ENCODE measurements around the gene GNB1L.

GNB1L gene

GRCh38 chr22:19807161-19807913 lies 47.3 kb downstream of the GNB1L start:
- DNase-seq, result no peak

GRCh38 chr22:19806213-19807160 lies 48.2 kb downstream of the GNB1L start:
- DNase-seq, result no peak

- DNase-seq, result no peak
Observed at GRCh38 chr22:19805821-19806212, 48.9 kb downstream of the GNB1L start.

- no peak for DNase-seq
Observed at GRCh38 chr22:19803736-19804267, 50.9 kb downstream of the GNB1L start.

GRCh38 chr22:19802894-19803735 lies 51.6 kb downstream of the GNB1L start:
- no peak for DNase-seq

GRCh38 chr22:19802001-19802893 lies 52.4 kb downstream of the GNB1L start:
- DNase-seq, result no peak

- DNase-seq, result no peak
Observed at GRCh38 chr22:19801340-19802000, 53.2 kb downstream of the GNB1L start.

- no peak for DNase-seq
Observed at GRCh38 chr22:19800761-19801244, 53.9 kb downstream of the GNB1L start.

GRCh38 chr22:19800306-19800705 lies 54.4 kb downstream of the GNB1L start:
- no peak for DNase-seq

GRCh38 chr22:19799322-19800190 lies 55.1 kb downstream of the GNB1L start:
- DNase-seq, result no peak

- DNase-seq, result no peak
Observed at GRCh38 chr22:19798891-19799293, 55.8 kb downstream of the GNB1L start.

- DNase-seq, result no peak
Observed at GRCh38 chr22:19798003-19798665, 56.5 kb downstream of the GNB1L start.

- DNase-seq, result no peak
Observed at GRCh38 chr22:19797086-19798002, 57.3 kb downstream of the GNB1L start.

- DNase-seq, result no peak
Observed at GRCh38 chr22:19796160-19796559, 58.5 kb downstream of the GNB1L start.

GRCh38 chr22:19795617-19796008 lies 59.1 kb downstream of the GNB1L start:
- DNase-seq, result no peak

- DNase-seq, result no peak
Observed at GRCh38 chr22:19793661-19794310, 60.9 kb downstream of the GNB1L start.

GRCh38 chr22:19793161-19793560 lies 61.5 kb downstream of the GNB1L start:
- DNase-seq, result no peak

All from stimulated activated CD4-positive, alpha-beta T cell treated with anti-CD3 and anti-CD28 coated beads, Interleukin-4, amount 100 ng/mL, for 24 hours (primary cell).